Measurements from ENCODE around the gene SMG6. TPM values are rescaled to one million over a fixed set of nuclear protein-coding genes. Genes with fewer than 3 reads are reported as not detected.
A peak's percentile ranks its signal among the peaks of the same experiment; 100 is the strongest.

Gene SMG6
- total and polyA plus RNA-seq, 2 of the 13 experiments (the other 11 are each of a cell fraction or from before 2014, with no cell fraction given) = 4.6 to 14.6 TPM

DNA sequence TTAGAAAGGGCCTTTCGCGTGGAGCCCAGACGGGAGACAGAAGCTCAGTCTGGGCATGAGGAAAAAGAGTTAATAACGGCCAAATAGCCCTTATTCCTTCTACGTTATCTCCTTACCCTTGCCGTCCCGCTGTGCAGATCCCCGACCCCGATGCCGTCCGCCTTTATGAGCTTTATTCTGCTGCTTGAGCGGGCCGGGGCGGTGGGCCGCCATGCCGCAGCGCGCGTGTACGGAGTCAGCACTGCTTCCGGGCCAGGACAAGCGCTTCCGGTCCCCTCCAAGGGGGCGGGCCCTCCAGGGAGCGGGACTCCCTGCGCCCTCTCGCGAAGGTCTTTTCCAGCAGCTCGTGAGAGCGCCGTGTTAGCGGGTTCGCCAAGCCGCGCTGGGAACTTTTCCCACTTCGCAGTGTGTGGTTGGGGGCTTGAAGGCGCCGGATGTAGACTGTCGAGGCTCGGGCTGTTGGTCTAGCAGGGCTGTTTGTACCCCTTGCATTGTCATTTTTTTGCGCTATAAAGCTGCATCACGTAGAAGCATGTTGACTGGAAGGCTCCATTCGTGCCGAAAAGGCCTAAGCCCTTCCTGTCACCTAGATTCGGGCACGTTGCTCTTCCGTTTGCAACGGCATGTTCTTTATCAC is 32.7 kb upstream of the SMG6 start, which contains the start of gene TSR1 (continued):
- TF ChIP-seq ZNF607 (CRISPR knock-in tag; IDR thresholded peaks at IDR 0.05; ENCODE audit: borderline replicate concordance) = no peak; the same call in 1 of the 2 replicates
- TF ChIP-seq ZNF724P (CRISPR knock-in tag; IDR thresholded peaks at IDR 0.05; ENCODE audit: borderline replicate concordance) = no peak
- TF ChIP-seq ZNF263 (CRISPR knock-in tag; IDR thresholded peaks at IDR 0.05) = 0 out of 2 replicates have a peak, but pooled peaks have one; percentile 16
- TF ChIP-seq, protein P1, sequence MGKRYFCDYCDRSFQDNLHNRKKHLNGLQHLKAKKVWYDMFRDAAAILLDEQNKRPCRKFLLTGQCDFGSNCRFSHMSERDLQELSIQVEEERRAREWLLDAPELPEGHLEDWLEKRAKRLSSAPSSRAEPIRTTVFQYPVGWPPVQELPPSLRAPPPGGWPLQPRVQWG (CRISPR knock-in tag; IDR thresholded peaks at IDR 0.05; ENCODE audit: borderline replicate concordance, low read depth) = no peak
- TF ChIP-seq ERF (CRISPR knock-in tag; IDR thresholded peaks at IDR 0.05) = peak; percentile 75
- peak; percentile 62 for TF ChIP-seq ZMYM4 (CRISPR knock-in tag; IDR thresholded peaks at IDR 0.05)
- TF ChIP-seq ATF7-NPFF (CRISPR knock-in tag; IDR thresholded peaks at IDR 0.05; ENCODE audit: low read depth) = peak; percentile 82; the same call in 1 of the 2 replicates
- TF ChIP-seq NRL (CRISPR knock-in tag; IDR thresholded peaks at IDR 0.05; ENCODE audit: borderline replicate concordance) = peak; percentile 80
- TF ChIP-seq IRX3 (CRISPR knock-in tag; IDR thresholded peaks at IDR 0.05; ENCODE audit: borderline replicate concordance, low read depth) = peak; percentile 53; the same call in 1 of the 2 replicates
- peak; percentile 64; the same call in 1 of the 2 replicates for TF ChIP-seq ZNF232 (CRISPR knock-in tag; IDR thresholded peaks at IDR 0.05; ENCODE audit: borderline replicate concordance)
- TF ChIP-seq, protein P2, sequence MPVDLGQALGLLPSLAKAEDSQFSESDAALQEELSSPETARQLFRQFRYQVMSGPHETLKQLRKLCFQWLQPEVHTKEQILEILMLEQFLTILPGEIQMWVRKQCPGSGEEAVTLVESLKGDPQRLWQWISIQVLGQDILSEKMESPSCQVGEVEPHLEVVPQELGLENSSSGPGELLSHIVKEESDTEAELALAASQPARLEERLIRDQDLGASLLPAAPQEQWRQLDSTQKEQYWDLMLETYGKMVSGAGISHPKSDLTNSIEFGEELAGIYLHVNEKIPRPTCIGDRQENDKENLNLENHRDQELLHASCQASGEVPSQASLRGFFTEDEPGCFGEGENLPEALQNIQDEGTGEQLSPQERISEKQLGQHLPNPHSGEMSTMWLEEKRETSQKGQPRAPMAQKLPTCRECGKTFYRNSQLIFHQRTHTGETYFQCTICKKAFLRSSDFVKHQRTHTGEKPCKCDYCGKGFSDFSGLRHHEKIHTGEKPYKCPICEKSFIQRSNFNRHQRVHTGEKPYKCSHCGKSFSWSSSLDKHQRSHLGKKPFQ (CRISPR knock-in tag; IDR thresholded peaks at IDR 0.05; ENCODE audit: insufficient replicate concordance) = peak; percentile 94
- TF ChIP-seq, protein P3, sequence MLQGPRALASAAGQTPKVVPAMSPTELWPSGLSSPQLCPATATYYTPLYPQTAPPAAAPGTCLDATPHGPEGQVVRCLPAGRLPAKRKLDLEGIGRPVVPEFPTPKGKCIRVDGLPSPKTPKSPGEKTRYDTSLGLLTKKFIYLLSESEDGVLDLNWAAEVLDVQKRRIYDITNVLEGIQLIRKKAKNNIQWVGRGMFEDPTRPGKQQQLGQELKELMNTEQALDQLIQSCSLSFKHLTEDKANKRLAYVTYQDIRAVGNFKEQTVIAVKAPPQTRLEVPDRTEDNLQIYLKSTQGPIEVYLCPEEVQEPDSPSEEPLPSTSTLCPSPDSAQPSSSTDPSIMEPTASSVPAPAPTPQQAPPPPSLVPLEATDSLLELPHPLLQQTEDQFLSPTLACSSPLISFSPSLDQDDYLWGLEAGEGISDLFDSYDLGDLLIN (CRISPR knock-in tag; IDR thresholded peaks at IDR 0.05; ENCODE audit: borderline replicate concordance) = peak; percentile 28; the same call in 1 of the 2 replicates
- peak; percentile 27; the same call in 1 of the 2 replicates for TF ChIP-seq ZNF124 (CRISPR knock-in tag; IDR thresholded peaks at IDR 0.05)
- TF ChIP-seq CAMTA2 (CRISPR knock-in tag; IDR thresholded peaks at IDR 0.05; ENCODE audit: borderline replicate concordance) = peak; percentile 89; the same call in 1 of the 2 replicates
- TF ChIP-seq GABPA (IDR thresholded peaks at IDR 0.05; ENCODE audit: low read depth, low read length) = peak; percentile 99
- peak; percentile 99 for TF ChIP-seq GABPA (CRISPR knock-in tag; IDR thresholded peaks at IDR 0.05; ENCODE audit: low read depth)
- TF ChIP-seq ELF3 (CRISPR knock-in tag; IDR thresholded peaks at IDR 0.05) = peak; percentile 73
- no peak for TF ChIP-seq SMC3 (IDR thresholded peaks at IDR 0.05; ENCODE audit: low read length)
- peak; percentile 68 for TF ChIP-seq HCFC1 (IDR thresholded peaks at IDR 0.05; ENCODE audit: low read depth, low read length)
- TF ChIP-seq ZNF329 (CRISPR knock-in tag; IDR thresholded peaks at IDR 0.05; ENCODE audit: low read depth) = peak; percentile 89
- TF ChIP-seq BCL6 (CRISPR knock-in tag; IDR thresholded peaks at IDR 0.05) = peak; percentile 56; the same call in 1 of the 2 replicates
- peak; percentile 77; the same call in 1 of the 2 replicates for TF ChIP-seq KLF6 (CRISPR knock-in tag; IDR thresholded peaks at IDR 0.05)

Data from HepG2 (cell line).